ENCODE data around the gene TSPAN18.

The TSPAN18 gene

DNA sequence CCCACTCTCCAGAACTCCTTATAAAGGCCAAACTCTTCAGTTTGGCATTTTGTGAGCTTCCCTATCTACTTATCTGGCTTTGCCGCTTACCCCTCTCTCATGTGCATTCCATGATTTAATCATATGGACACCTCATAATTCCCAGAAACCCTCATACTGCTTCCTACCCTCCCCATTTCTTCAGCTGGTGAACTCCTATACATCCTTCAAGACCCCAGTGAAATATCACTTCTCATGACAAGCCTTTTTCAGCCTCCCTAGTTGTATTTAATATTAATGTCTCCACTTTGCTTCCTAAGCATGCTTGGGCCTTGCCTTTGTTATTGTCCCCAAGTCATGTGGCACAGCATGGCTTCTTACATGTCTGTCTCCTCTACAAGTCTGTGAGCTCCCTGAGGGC is 13.7 kb upstream of the TSPAN18 start:
- Histone ChIP-seq H3K4me2 (ENCODE audit: low read depth, low read length, poor library complexity, severe bottlenecking) (no peak overlapping the region), H3K4me3 (ENCODE audit: low read length, poor library complexity, severe bottlenecking) (no peak overlapping the region), H2AFZ (ENCODE audit: low read length) (no peak overlapping the region), H3F3A (ENCODE audit: low read depth) (no peaks in the 10 kb centered on the region), H3K36me3 (ENCODE audit: insufficient read depth, low read length) (no peaks in the 10 kb centered on the region), H3K9ac (ENCODE audit: low read depth, low read length, poor library complexity, severe bottlenecking) (no peak overlapping the region), H4K20me1 (ENCODE audit: insufficient read depth, low read length, poor library complexity, severe bottlenecking) (no peaks in the 10 kb centered on the region), H3K79me2 (ENCODE audit: insufficient read depth, low read length) (no peaks in the 10 kb centered on the region), H3K27me3 (ENCODE audit: insufficient read depth, low read length, poor library complexity, severe bottlenecking) (no peaks in the 10 kb centered on the region), H3K9me3 (ENCODE audit: insufficient read depth, low read depth, low read length) (no peaks in the 10 kb centered on the region), H3K4me1 (ENCODE audit: insufficient read depth, low read length, poor library complexity, severe bottlenecking) (no peaks in the 10 kb centered on the region), H3K9me2 (replicated peaks; ENCODE audit: low read depth, low read length) (no peaks in the 10 kb centered on the region)
- TF ChIP-seq EZH2phosphoT487 (IDR thresholded peaks at IDR 0.05; ENCODE audit: borderline replicate concordance), result no peak
- TF ChIP-seq, protein P1, sequence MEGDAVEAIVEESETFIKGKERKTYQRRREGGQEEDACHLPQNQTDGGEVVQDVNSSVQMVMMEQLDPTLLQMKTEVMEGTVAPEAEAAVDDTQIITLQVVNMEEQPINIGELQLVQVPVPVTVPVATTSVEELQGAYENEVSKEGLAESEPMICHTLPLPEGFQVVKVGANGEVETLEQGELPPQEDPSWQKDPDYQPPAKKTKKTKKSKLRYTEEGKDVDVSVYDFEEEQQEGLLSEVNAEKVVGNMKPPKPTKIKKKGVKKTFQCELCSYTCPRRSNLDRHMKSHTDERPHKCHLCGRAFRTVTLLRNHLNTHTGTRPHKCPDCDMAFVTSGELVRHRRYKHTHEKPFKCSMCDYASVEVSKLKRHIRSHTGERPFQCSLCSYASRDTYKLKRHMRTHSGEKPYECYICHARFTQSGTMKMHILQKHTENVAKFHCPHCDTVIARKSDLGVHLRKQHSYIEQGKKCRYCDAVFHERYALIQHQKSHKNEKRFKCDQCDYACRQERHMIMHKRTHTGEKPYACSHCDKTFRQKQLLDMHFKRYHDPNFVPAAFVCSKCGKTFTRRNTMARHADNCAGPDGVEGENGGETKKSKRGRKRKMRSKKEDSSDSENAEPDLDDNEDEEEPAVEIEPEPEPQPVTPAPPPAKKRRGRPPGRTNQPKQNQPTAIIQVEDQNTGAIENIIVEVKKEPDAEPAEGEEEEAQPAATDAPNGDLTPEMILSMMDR (conservative IDR thresholded peaks at IDR 0.05; ENCODE audit: low read length), result no peak

DNA sequence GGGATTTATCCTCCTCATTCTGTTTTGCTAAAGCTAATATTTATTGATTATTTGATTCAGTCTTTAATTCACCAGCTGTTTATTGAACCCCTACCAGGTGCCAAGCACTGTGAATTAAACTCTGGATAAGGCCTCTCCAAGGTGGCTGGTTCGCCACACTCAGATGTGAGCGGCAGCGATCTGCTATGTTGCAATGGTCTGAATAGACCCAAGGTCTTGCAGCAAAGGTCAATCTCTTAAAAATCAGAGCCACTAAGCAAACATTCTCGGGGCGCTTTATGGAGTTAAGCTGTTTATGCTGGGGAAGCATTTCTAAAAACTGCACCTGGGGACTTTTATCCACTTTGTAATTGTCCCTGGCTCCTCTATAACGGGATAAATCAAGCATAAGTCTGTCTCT is 10.5 kb upstream of the TSPAN18 start:
- no peaks in the 10 kb centered on the region for H3K9me3 ChIP-seq (ENCODE audit: insufficient read depth, low read depth, low read length)
- H3K27me3 ChIP-seq (ENCODE audit: insufficient read depth, low read length, poor library complexity, severe bottlenecking), result no peaks in the 10 kb centered on the region

DNA sequence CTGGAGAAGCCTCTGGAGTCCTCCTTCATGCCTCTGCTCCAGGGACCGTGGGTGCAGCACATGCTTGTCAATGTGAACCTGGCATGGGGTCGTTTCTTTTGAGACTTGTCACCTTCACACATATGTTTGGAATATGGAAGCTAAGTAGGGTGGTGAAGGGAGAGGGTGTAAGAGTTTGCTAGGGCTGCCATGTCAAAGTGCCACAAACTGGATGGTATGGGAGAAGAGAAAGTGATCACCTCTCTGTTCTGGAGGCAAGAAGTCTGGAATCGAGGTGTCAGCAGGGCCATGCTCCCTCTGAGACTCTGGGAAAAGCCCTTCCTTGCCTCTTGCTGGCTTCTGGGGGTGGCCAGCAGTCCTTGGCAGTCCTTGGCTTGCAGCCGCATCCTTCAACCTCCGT is 8.7 kb upstream of the TSPAN18 start:
- Histone ChIP-seq H4K20me1 (ENCODE audit: insufficient read depth, low read length, poor library complexity, severe bottlenecking) (no peaks in the 10 kb centered on the region), H3K36me3 (ENCODE audit: insufficient read depth, low read length) (no peaks in the 10 kb centered on the region), H3F3A (ENCODE audit: low read depth) (no peaks in the 10 kb centered on the region), H3K9me3 (ENCODE audit: insufficient read depth, low read depth, low read length) (no peaks in the 10 kb centered on the region), H3K79me2 (ENCODE audit: insufficient read depth, low read length) (no peaks in the 10 kb centered on the region), H3K9me2 (replicated peaks; ENCODE audit: low read depth, low read length) (no peaks in the 10 kb centered on the region), H3K4me1 (ENCODE audit: insufficient read depth, low read length, poor library complexity, severe bottlenecking) (no peaks in the 10 kb centered on the region), H2AFZ (ENCODE audit: low read length) (no peak overlapping the region), H3K4me3 (ENCODE audit: low read length, poor library complexity, severe bottlenecking) (no peak overlapping the region), H3K27me3 (ENCODE audit: insufficient read depth, low read length, poor library complexity, severe bottlenecking) (no peaks in the 10 kb centered on the region), H3K4me2 (ENCODE audit: low read depth, low read length, poor library complexity, severe bottlenecking) (no peak overlapping the region), H3K9ac (ENCODE audit: low read depth, low read length, poor library complexity, severe bottlenecking) (no peak overlapping the region)
- TF ChIP-seq EZH2phosphoT487 (IDR thresholded peaks at IDR 0.05; ENCODE audit: borderline replicate concordance), result no peak

More for the DNA sequence above, 10.5 kb upstream of the TSPAN18 start:
- no peak overlapping the region for H3K4me3 ChIP-seq (ENCODE audit: low read length, poor library complexity, severe bottlenecking)
- no peaks in the 10 kb centered on the region for H3F3A ChIP-seq (ENCODE audit: low read depth)
- no peaks in the 10 kb centered on the region for H3K4me1 ChIP-seq (ENCODE audit: insufficient read depth, low read length, poor library complexity, severe bottlenecking)
- H3K9ac ChIP-seq (ENCODE audit: low read depth, low read length, poor library complexity, severe bottlenecking), result no peak overlapping the region
- no peak overlapping the region for H3K4me2 ChIP-seq (ENCODE audit: low read depth, low read length, poor library complexity, severe bottlenecking)
- H3K9me2 ChIP-seq (replicated peaks; ENCODE audit: low read depth, low read length), result no peaks in the 10 kb centered on the region
- TF ChIP-seq, protein P1 (conservative IDR thresholded peaks at IDR 0.05; ENCODE audit: low read length), result no peak
- no peak for TF ChIP-seq EZH2phosphoT487 (IDR thresholded peaks at IDR 0.05; ENCODE audit: borderline replicate concordance)
- no peaks in the 10 kb centered on the region for H3K36me3 ChIP-seq (ENCODE audit: insufficient read depth, low read length)
- no peak overlapping the region for H2AFZ ChIP-seq (ENCODE audit: low read length)
- no peaks in the 10 kb centered on the region for H4K20me1 ChIP-seq (ENCODE audit: insufficient read depth, low read length, poor library complexity, severe bottlenecking)
- H3K79me2 ChIP-seq (ENCODE audit: insufficient read depth, low read length), result no peaks in the 10 kb centered on the region

DNA sequence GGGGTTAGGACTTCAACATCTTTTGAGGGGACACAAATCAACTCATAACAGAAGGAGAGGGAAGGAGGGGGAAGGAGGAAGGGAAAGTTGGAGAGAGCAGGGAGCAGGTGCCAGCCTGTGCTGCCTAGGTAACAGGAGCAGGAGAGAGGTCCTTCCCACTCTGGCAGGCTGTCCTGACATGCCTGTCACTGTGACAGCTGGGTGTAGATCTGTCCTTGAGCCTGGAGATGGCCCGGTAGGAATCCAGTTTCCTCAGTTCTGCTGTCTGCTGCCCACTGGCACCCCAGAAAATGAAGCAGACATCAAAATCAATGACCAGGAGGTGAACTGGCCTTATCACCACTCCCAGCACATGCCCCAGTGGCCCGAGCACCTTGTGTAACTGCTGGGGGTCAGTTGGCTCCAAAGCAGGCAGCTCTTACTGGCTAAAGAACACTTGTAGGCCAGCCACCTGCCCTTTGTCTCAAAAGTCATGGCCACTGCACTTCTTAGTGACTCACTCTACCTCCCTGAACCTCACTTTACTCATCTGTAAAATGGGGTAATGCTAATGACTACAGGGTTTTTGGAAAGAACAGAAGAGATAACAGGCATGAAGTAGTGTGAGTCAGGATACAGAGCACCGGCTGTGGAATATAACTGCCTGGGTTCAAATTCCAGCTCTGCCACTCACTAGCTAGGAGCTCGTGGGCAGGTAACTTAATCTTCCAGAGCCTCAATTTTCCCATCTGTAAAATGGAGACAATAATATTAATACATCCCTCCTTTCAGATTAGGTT is 8.0 kb upstream of the TSPAN18 start:
- H3K27me3 ChIP-seq (ENCODE audit: insufficient read depth, low read length, poor library complexity, severe bottlenecking), result no peaks in the 10 kb centered on the region
- H3F3A ChIP-seq (ENCODE audit: low read depth), result no peaks in the 10 kb centered on the region

More for the DNA sequence above, 8.0 kb upstream of the TSPAN18 start:
- H2AFZ ChIP-seq (ENCODE audit: low read length), result no peak overlapping the region
- H4K20me1 ChIP-seq (ENCODE audit: insufficient read depth, low read length, poor library complexity, severe bottlenecking), result no peaks in the 10 kb centered on the region
- H3K4me2 ChIP-seq (ENCODE audit: low read depth, low read length, poor library complexity, severe bottlenecking), result no peak overlapping the region
- no peaks in the 10 kb centered on the region for H3K4me1 ChIP-seq (ENCODE audit: insufficient read depth, low read length, poor library complexity, severe bottlenecking)
- no peak overlapping the region for H3K4me3 ChIP-seq (ENCODE audit: low read length, poor library complexity, severe bottlenecking)
- H3K79me2 ChIP-seq (ENCODE audit: insufficient read depth, low read length), result no peaks in the 10 kb centered on the region
- H3K9ac ChIP-seq (ENCODE audit: low read depth, low read length, poor library complexity, severe bottlenecking), result no peak overlapping the region
- no peaks in the 10 kb centered on the region for H3K36me3 ChIP-seq (ENCODE audit: insufficient read depth, low read length)
- TF ChIP-seq, protein P1 (conservative IDR thresholded peaks at IDR 0.05; ENCODE audit: low read length), result no peak
- no peak for TF ChIP-seq EZH2phosphoT487 (IDR thresholded peaks at IDR 0.05; ENCODE audit: borderline replicate concordance)
- no peaks in the 10 kb centered on the region for H3K9me2 ChIP-seq (replicated peaks; ENCODE audit: low read depth, low read length)
- H3K9me3 ChIP-seq (ENCODE audit: insufficient read depth, low read depth, low read length), result no peaks in the 10 kb centered on the region
